VCaP (cell line): Measurements from ENCODE around the gene PFDN2.

Experiments
- H3K27ac ChIP-seq: fragments of 450-650 bp; 2 replicates; pipeline ENCODE4 v1.5.1; 2017
- TF ChIP-seq, protein P1 (sequence below): fragments of 450-650 bp; conservative IDR thresholded peaks from 2 replicates; pipeline ENCODE4 v1.5.1; 2017; ENCODE audit warnings: mild to moderate bottlenecking, moderate library complexity

The PFDN2 gene

DNA sequence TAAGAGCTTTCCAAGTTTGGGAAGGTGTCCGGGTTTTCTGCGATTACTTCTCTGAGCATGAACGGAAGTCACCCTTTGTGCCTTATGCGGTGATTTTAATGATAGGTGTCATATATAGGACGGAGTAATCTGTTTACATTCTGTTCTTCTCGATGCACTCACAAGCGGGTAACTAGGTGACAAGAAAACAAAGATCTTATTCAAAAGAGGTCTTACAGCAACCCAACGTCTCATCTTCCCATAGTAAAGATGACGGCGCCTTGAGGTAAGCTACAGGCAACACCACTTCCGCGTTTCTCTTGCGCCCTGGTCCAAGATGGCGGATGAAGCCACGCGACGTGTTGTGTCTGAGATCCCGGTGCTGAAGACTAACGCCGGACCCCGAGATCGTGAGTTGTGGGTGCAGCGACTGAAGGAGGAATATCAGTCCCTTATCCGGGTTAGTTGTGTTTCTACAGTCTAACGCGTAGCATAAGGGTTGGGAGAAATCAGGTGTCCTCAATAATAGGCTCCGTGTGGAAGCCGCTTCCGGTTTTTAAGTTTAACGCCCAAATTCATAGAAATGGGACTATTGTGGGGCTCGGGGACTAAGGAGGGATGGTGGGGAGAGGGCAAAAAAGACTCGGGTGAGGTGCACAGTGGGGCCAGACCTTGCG, 36.0 kb upstream of the PFDN2 start, which contains the start of gene UFC1:
Gene UFC1, plus strand, starts transcription at position 297 of the 656 bp plus-strand sequence. Its CDS starts 20 bp downstream, at position 317.
- H3K27ac ChIP-seq, result peak within 1 kb of the TSS; percentile 97
- TF ChIP-seq, protein P1, sequence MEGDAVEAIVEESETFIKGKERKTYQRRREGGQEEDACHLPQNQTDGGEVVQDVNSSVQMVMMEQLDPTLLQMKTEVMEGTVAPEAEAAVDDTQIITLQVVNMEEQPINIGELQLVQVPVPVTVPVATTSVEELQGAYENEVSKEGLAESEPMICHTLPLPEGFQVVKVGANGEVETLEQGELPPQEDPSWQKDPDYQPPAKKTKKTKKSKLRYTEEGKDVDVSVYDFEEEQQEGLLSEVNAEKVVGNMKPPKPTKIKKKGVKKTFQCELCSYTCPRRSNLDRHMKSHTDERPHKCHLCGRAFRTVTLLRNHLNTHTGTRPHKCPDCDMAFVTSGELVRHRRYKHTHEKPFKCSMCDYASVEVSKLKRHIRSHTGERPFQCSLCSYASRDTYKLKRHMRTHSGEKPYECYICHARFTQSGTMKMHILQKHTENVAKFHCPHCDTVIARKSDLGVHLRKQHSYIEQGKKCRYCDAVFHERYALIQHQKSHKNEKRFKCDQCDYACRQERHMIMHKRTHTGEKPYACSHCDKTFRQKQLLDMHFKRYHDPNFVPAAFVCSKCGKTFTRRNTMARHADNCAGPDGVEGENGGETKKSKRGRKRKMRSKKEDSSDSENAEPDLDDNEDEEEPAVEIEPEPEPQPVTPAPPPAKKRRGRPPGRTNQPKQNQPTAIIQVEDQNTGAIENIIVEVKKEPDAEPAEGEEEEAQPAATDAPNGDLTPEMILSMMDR, result no peak

- H3K27ac ChIP-seq, result peak overlapping the region; percentile 97
- TF ChIP-seq, protein P1, result no peak
These were observed 35.3 kb upstream of the PFDN2 start for GRCh38 chr1:161153176-161153575.

DNA sequence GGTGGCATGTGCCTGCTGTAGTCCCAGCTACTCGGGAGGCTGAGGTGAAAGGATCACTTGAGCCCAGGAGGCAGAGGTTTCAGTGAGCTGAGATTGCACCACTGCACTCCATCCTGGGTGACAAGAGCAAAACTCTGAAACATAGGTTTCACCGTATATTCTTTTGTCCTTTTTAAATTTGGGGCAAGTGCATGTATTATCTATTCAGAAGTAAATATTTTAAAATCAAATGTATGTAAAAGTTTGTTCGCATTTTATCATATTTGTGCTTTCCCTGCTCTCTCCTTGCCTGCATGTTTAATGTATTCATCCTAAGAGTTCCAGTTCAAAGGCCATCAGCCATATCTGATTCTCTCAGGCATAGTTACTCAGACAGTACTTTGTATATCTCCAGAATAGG, 28.0 kb upstream of the PFDN2 start:
- H3K27ac ChIP-seq, result no peak overlapping the region
- TF ChIP-seq, protein P1, result no peak

DNA sequence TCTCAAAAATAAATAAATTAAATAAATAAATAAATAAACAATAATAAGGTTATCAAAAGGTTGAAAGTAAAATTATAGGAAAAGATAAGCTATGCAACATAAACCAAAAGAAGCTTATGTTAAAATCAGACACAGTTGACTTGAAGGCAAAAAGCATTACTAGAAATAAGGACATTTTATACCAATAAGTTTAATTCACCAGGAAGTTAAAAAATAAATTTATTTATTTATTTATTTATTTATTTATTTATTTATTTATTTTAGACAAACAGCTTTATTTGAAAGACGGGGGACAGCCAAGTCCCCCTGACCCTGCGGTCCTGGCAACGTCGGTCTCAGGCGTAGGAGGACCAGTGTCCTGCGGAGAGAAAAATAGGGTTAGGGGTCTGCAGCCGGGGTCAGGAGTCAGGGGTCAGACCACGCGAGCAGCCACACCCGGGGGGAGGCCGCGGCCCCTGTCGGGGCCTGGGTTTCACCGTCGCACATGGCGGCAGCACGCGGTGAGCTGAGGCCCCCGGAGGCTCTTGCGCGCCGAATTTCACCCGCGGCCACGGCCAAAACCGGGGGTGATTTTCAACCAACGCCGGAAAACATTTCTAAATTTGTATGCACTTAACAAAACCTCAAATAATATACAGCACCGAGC, 23.0 kb upstream of the PFDN2 start:
- TF ChIP-seq, protein P1, result no peak
- H3K27ac ChIP-seq, result no peak overlapping the region

DNA sequence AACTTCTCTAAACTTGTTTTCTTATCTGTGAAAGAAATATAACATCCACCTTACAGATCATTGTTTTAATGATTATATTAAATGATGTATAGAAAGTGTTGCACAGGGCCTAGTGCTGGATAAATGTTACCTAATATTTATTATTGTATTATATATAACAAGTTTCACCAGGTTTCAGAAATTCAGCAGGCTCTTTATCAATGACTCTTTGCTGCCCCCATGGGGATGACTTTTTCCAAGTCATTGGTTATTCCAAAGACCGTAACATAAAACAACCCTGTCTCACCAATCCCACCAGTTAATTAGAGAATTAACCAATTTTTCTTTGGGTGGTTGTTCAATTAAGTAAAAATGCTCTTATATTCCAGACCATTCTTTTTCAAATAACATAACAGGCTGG, 21.9 kb upstream of the PFDN2 start:
- H3K27ac ChIP-seq, result no peak overlapping the region
- TF ChIP-seq, protein P1, result peak; percentile 73

DNA sequence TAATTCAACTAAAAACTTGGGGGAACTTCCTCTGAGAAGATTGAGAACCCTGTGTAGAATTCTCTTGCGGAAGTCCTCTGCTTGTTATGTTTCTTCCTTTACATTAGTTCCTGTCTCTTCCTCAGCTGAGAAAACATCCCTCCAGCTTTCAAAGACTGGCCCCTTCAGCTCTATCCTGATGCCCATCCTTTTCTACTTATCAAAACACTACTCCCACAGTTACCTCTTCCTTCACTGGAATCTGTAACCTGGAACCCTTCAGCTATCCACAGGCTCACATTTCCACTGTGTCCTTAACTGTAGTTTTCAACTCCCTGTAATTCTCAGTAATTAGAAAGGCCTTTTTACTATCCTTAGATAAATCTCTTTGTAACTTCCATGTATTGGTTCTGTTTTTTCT, 20.6 kb upstream of the PFDN2 start:
- no peak overlapping the region for H3K27ac ChIP-seq
- TF ChIP-seq, protein P1, result no peak

GRCh38 chr1:161137881-161138280, 20.0 kb upstream of the PFDN2 start:
- no peak overlapping the region for H3K27ac ChIP-seq

More at GRCh38 chr1:161137881-161138280, 20.0 kb upstream of the PFDN2 start:
- TF ChIP-seq, protein P1, result no peak
